ENCODE results near the gene ERN1.
"Not testable (repeated sequence)": the region's sequence is repeated elsewhere in the genome, so short reads cannot be mapped to it uniquely, and the experiment has no call there.

The ERN1 gene

DNA sequence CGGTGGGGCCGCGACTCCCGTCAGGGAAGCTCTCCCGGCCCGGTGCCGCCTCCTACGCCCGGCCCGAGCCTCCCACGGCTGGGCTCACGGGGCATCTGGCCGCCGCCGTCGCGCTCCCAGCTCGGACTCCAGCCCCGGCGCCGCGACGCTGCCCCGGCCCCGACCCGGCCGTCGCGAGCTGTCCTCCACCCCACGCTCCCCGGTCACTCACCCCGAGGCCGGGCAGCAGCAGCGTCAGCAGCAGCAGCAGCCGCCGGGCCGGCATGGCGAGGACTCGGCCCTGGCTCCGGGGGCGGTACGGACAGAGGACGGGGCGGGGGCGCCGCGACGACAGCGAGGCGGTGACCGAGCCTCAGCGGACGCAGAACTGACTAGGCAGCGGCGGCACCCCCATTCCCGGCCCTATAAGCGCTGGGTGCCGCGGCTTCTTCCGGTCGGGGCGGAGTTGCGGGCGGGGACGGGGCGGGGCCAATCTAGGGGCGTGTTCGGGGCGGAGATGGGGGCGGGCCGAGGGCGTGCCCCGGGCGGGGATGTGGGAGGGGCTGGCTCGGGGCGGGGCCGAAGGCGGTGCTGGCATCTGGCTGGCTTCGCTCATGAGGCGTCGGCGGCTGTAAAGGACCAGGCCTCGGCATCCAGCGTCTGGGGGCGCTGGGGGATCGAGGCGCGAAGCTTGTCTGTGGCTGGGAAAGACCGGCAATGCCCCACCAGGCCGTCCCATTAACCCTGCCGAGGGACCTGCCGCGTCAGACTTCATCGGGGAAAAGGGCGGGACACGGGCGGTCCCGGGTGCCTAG, at the start of gene ERN1 (continued):
- TF ChIP-seq ZNF561 (tag by site-specific recombination; IDR thresholded peaks at IDR 0.05; ENCODE audit: borderline replicate concordance) (peak; percentile 61; the same call in 1 of the 2 replicates), ZXDB (tag by site-specific recombination; IDR thresholded peaks at IDR 0.05) (peak; percentile 3; the same call in 1 of the 2 replicates), SP3 (tag by site-specific recombination; IDR thresholded peaks at IDR 0.05) (peak; percentile 98), ZNF404 (tag by site-specific recombination; IDR thresholded peaks at IDR 0.05) (no peak), ZSCAN30 (tag by site-specific recombination; IDR thresholded peaks at IDR 0.05) (peak; percentile 57; the same call in 1 of the 2 replicates), ZFHX2 (tag by site-specific recombination; conservative IDR thresholded peaks at IDR 0.05) (peak; percentile 81), KLF8 (tag by site-specific recombination; IDR thresholded peaks at IDR 0.05) (peak; percentile 93), ZNF394 (tag by site-specific recombination; IDR thresholded peaks at IDR 0.05; ENCODE audit: borderline replicate concordance) (no peak), ZNF184 (tag by site-specific recombination; IDR thresholded peaks at IDR 0.05) (no peak), ZNF423 (tag by site-specific recombination; IDR thresholded peaks at IDR 0.05) (no peak), ZNF341 (tag by site-specific recombination; IDR thresholded peaks at IDR 0.05; ENCODE audit: low read depth) (no peak), ZNF664 (tag by site-specific recombination; IDR thresholded peaks at IDR 0.05) (no peak), REPIN1 (tag by site-specific recombination; IDR thresholded peaks at IDR 0.05; ENCODE audit: low read depth) (no peak), ZNF777 (tag by site-specific recombination; IDR thresholded peaks at IDR 0.05; ENCODE audit: borderline replicate concordance) (no peak), KLF1 (tag by site-specific recombination; IDR thresholded peaks at IDR 0.05) (peak; percentile 63), ZNF146 (tag by site-specific recombination; IDR thresholded peaks at IDR 0.05) (no peak), ZNF335 (tag by site-specific recombination; conservative IDR thresholded peaks at IDR 0.05) (no peak)
- TF ChIP-seq, protein P1, sequence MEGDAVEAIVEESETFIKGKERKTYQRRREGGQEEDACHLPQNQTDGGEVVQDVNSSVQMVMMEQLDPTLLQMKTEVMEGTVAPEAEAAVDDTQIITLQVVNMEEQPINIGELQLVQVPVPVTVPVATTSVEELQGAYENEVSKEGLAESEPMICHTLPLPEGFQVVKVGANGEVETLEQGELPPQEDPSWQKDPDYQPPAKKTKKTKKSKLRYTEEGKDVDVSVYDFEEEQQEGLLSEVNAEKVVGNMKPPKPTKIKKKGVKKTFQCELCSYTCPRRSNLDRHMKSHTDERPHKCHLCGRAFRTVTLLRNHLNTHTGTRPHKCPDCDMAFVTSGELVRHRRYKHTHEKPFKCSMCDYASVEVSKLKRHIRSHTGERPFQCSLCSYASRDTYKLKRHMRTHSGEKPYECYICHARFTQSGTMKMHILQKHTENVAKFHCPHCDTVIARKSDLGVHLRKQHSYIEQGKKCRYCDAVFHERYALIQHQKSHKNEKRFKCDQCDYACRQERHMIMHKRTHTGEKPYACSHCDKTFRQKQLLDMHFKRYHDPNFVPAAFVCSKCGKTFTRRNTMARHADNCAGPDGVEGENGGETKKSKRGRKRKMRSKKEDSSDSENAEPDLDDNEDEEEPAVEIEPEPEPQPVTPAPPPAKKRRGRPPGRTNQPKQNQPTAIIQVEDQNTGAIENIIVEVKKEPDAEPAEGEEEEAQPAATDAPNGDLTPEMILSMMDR (tag by site-specific recombination; IDR thresholded peaks at IDR 0.05), result no peak
- TF ChIP-seq, protein P2, sequence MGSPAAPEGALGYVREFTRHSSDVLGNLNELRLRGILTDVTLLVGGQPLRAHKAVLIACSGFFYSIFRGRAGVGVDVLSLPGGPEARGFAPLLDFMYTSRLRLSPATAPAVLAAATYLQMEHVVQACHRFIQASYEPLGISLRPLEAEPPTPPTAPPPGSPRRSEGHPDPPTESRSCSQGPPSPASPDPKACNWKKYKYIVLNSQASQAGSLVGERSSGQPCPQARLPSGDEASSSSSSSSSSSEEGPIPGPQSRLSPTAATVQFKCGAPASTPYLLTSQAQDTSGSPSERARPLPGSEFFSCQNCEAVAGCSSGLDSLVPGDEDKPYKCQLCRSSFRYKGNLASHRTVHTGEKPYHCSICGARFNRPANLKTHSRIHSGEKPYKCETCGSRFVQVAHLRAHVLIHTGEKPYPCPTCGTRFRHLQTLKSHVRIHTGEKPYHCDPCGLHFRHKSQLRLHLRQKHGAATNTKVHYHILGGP (tag by site-specific recombination; IDR thresholded peaks at IDR 0.05), result no peak
- TF ChIP-seq, protein P3, sequence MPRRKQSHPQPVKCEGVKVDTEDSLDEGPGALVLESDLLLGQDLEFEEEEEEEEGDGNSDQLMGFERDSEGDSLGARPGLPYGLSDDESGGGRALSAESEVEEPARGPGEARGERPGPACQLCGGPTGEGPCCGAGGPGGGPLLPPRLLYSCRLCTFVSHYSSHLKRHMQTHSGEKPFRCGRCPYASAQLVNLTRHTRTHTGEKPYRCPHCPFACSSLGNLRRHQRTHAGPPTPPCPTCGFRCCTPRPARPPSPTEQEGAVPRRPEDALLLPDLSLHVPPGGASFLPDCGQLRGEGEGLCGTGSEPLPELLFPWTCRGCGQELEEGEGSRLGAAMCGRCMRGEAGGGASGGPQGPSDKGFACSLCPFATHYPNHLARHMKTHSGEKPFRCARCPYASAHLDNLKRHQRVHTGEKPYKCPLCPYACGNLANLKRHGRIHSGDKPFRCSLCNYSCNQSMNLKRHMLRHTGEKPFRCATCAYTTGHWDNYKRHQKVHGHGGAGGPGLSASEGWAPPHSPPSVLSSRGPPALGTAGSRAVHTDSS (tag by site-specific recombination; IDR thresholded peaks at IDR 0.05), result no peak
- TF ChIP-seq, protein P4, sequence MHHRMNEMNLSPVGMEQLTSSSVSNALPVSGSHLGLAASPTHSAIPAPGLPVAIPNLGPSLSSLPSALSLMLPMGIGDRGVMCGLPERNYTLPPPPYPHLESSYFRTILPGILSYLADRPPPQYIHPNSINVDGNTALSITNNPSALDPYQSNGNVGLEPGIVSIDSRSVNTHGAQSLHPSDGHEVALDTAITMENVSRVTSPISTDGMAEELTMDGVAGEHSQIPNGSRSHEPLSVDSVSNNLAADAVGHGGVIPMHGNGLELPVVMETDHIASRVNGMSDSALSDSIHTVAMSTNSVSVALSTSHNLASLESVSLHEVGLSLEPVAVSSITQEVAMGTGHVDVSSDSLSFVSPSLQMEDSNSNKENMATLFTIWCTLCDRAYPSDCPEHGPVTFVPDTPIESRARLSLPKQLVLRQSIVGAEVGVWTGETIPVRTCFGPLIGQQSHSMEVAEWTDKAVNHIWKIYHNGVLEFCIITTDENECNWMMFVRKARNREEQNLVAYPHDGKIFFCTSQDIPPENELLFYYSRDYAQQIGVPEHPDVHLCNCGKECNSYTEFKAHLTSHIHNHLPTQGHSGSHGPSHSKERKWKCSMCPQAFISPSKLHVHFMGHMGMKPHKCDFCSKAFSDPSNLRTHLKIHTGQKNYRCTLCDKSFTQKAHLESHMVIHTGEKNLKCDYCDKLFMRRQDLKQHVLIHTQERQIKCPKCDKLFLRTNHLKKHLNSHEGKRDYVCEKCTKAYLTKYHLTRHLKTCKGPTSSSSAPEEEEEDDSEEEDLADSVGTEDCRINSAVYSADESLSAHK (tag by site-specific recombination; IDR thresholded peaks at IDR 0.05), result peak; percentile 85; the same call in 1 of the 2 replicates
- TF ChIP-seq, protein P5, sequence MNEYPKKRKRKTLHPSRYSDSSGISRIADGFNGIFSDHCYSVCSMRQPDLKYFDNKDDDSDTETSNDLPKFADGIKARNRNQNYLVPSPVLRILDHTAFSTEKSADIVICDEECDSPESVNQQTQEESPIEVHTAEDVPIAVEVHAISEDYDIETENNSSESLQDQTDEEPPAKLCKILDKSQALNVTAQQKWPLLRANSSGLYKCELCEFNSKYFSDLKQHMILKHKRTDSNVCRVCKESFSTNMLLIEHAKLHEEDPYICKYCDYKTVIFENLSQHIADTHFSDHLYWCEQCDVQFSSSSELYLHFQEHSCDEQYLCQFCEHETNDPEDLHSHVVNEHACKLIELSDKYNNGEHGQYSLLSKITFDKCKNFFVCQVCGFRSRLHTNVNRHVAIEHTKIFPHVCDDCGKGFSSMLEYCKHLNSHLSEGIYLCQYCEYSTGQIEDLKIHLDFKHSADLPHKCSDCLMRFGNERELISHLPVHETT (tag by site-specific recombination; IDR thresholded peaks at IDR 0.05), result no peak

DNA sequence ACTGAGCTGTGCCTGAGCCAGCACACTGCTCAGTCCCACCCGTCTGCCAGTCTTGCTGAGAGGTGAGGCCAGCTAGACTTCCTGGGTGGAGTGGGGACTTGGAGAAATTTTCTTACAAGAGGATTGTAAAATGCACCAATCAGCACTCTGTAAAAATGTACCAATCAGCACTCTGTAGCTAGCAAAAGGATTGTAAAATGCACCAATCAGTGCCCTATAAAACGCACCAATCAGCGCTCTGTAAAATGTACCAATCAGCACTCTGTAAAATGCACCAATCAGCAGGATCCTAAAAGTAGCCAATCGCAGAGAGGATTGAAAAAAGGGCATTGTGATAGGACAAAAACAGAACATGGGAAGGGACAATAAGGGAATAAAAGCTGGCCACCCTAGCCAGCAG, 49.1 kb upstream of the ERN1 start:
- CTCF ChIA-PET, result interaction anchor here (0.6 kb wide), 1 partner anchor 11 kb away, joined by 4 read pairs; no protein-coding TSS in a partner anchor
- not testable (repeated sequence) for H3K9me3 ChIP-seq (ENCODE audit: control insufficient read depth, insufficient read depth, low read depth, low read length); H3K4me3 ChIP-seq (ENCODE audit: low read depth, low read length); H3K4me1 ChIP-seq (ENCODE audit: control insufficient read depth, insufficient read depth, low read length); H3K27ac ChIP-seq (ENCODE audit: extremely low read depth, low read depth, low read length)
- POLR2A ChIA-PET, result interaction anchor here (0.5 to 1.1 kb wide), 2 partner anchors 8 to 33 kb away, joined by 3 read pairs; no protein-coding TSS in a partner anchor
- H3K36me3 ChIP-seq (ENCODE audit: control insufficient read depth in 2 of 2, insufficient read depth in 1 of 2, low read length in 2 of 2), result peaks cover 0 to 34% of the 10 kb centered on the region in 2 experiments; a peak in 1 of 3 replicates

Data from HEK293 (cell line).